Right forelimb (tissue), 1 donor: Measurements from ENCODE around the gene MBP.
"Not testable (repeated sequence)": the region's sequence is repeated elsewhere in the genome, so short reads cannot be mapped to it uniquely, and the experiment has no call there.

Experiments used
- DNase-seq: peaks from one replicate; pipeline ENCODE4 v3.0.0-alpha.2; 2018

The MBP gene

DNA sequence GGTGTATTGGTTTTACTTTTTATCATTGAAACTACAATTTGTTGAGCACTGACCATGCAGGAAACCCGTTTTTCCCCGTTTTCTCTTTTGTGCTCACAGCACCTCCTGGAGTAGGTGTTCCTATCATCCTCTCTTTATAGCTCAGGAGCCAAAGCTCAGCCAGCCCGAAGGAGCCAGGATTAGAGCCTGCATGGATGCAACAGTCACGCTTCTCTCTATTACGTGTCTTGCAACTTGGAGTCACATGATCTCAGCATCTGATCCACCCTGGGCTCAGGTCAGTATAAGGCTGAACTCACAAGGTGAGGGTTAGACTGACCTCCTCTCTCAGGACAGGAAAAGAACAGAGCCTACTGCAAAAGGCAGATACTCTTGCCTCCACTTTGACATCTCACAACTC lies 150.5 kb downstream of the MBP start:
- no peak for DNase-seq

DNA sequence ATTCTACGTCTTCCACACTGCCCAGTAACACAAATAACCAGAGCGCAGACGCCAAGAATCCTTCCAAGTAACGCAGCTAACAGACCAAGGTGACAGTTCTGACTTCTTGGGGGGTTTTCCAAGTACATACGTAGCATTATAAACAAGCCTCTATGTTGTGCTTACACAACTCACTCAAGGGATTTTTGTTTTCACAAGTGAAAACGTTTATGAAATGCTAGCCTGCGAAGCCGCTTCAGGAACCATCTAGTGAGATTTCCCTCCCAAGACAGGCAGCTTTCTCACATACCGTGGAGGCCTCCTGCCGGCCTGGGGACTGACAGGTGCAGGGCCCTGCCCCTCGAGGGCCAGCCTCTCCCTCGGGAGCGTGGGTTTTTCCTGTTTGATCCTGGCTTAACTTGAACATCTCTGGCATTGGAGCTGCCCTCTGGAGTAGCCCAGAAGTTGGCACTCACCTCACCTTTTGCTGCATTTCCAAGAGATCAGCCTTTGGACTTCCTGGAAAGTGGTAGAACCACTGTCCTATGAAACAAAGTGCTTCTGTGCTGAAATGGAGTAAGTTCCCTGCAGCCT lies 151.1 kb downstream of the MBP start:
- no peak for DNase-seq

DNA sequence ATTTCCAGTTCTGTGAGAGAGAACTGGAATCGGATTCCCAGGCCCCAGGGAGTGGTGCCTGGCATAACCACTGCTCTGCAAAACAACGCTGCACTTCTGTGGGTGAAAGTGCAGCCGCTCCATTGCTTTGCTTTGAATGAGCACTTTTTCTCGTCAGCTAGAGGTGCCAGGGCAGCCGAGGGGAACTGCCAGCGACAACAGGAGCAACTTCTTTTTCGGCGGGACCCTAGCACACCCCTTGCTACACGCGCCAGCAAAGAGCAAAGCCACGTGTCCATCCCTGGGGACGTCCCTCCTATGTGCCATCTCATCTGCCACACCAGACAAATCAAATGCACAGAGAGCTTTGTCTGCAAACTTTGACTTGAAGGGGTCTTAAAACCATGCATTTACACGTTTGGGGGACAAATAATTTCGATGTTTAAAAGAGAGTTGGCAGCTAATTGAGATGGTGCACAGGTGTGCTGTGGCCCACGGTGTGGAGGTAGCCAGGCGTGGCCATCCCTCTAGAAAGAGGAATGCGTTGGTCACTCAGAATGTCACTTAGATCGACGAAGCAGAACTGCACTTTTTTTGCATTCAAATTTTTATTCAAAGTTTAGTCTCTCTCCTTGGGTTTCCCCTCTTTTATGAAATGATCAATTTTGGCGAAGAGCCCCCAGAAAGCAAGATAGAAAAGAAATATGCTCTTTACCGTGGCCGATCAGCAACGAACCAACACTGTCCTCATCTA lies 151.8 kb downstream of the MBP start:
- no peak for DNase-seq

DNA sequence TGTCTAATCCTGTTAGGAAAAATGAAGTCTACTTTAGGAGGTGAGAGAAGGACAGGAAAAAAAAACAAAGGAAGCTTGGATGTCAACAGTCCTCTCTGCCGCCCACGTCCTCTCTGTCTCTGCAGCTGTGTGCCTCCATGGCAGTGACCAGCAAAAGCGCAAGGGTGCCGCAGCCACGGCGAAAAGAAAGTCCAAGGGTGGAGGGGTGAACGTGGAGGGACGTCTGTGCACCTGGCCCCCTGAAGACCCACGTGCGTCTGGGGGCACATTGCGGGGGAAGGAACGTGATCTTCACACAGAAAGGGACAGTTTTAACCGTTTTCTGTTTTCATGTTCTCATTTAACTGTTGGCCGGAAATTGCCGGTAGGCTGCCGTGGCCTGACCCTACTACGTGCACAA lies 152.7 kb downstream of the MBP start:
- no peak for DNase-seq

DNA sequence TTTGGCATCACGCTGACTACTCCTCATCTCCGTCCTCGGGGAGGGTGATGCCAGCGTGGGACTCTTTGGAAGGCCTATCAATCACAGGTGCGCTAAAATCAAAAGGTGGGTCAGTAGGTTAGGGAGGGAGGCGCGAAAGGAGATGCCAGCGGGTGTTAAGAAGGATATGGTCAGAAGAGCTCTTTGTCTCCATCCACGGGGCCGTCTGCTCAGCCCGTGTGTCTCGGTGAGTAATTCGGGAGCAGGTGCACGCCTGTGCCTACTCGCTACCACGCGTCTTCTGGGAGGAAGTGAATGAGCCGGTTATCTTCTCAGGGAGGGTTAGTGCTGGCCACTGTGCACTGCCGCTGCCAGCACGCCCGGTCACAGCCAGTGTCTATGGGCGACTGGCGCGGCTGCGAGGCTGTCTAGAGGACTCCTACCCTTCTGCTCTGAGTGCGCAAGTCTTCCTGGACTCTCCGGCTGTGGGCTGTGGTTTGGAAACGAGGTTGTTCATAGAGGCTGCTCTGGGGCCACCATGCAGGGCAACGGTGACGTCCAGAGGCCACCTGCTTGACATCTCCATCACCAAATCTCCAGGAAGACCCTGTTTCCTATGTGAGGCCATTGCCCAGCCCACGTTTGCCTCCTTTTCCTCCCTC lies 153.4 kb downstream of the MBP start:
- no peak for DNase-seq

DNA sequence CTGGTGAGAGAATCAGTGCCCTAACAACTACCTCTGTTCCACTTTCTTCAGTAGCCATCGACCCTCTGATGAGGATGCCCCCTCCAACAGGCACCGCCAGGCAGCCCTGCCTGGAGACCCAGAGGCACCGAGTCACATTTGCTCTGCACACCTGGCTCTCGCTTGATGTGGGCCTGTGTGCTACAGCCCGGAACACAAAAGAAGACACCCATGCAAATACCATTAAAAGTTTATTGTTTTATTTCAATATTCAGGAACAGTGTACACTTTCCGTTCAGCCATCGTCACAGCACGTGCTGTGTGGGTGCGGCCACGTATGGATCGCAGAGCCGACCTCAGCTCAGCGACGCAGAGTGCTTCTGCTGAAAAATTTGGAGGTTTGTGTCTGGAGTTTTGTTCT lies 154.0 kb downstream of the MBP start:
- no peak for DNase-seq

DNA sequence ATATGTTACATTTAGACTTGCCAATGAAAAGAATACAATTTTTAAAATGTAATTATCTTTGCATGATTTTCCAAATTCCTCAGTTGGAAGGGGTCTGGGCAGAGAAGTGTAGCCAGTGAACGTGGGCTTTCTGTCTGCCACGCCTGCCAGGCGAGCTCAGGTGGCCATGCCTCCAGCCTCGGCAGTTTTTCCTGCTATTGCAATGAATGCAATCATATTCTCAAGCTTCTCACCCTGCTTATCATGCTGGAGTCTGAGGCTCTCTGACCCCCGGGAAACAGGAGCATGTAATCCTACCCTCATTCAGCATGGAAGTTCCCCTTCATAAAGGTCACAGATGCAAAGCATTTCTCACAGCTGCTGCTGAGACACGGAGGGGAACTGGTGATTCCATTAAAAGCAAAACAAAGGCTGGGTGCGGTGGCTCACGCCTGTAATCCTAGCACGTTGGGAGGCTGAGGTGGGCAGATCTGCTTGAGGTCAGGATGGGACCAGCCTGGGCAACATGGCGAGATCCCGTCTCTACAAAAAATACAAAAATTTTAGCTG lies 154.8 kb downstream of the MBP start:
- DNase-seq = no peak

DNA sequence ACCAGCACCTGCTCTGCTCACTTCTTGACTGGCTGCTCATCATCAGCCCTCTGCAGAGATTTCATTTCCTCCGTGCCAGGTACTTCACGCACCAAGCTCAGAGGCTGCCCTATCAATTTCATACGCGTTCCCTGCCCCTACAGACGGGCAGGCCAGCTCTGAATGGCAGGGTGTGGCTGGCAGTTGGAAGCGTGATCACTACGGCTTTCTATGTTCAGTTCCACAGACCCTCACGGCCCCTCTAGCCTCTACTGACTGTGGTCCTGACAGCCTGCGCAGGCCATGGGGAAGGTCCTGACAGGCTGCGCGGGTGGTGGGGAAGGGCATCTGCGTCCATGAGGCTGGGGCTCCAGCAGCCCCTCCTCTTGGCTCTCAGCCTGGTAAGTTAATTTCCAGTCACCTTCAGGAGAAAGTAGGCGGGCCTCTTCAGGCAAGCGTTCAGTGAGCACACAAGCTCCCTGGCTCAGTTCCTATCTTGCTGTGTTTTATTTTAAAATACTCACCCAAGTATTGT lies 155.4 kb downstream of the MBP start:
- no peak for DNase-seq

DNA sequence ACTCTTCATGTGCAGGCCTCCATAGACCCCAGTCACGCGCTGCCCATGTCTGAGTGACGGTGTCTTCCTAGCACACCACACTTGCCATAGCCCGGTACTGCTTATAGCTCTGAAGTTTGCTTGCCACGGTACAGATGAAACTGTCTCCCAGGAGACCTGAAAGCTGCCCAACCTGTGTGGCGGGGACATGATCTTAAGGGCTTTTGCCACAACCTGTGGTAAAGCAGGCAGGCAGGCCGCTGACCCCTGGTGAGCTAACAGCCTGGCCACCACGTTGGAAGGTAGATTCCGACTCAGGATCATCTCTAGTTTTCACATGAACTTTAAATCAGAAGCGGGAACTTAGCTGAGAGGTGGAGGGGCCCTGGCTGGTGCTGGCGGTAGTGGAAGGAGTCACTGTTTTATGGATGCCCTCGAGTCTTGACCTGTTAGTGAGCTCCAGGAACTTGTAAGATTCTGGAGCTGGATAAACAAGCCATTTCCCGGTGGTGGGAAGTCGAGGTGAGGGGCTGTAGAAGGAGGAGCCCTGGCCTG lies 156.9 kb downstream of the MBP start:
- no peak for DNase-seq

DNA sequence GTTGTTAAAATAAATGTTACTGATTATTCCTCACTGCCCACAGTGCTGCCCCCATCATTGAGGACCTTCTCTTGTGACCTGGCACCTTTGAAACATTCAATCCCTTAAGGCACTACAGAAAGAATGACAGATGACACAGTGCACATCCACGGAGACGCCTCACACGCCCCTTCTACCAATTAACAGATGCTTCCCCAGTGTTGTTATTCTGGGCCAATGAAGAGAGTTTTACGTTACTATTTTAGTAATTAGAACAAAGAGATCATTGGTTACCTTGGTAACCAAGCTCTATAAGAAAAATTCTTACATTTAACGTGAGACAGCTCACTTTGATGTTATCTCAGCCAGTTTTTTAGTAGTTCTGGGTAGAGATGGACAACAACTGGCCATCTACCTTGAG lies 158.2 kb downstream of the MBP start:
- DNase-seq = no peak

DNA sequence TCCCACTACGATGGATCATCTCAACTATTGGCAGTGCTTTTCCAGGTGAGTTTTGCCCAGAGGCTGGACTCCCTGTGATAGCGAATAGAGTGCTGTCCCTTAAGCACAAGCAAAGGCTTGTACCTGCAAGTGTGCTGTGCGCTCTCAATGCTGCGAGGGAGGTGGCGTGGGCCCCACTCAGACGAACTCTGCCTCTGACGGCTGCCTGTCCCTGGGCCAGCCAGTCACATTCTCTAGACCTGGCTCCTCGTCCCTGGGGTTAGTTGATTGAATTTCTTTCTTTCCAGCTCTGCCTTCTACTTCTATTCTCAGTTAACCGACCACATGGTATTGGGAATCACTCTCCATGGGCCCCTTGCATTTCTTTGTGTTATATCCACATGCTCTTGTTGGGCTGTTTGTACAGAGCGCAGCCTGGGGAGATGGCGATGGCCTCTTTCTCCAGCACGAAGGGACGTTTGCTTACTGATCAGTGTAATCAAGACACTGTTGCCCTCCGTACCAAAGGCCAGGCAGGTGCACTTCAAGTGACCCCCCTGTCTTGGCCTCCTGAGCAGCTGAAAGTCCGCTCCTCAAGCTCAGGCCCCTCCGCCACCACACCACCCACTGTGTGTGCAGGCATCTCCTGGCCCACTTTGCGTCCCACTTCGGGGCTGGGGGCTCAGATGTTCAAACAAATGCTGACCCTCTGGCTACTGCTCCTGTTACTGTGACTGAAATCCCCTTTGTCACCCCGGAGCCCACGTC lies 158.9 kb downstream of the MBP start:
- no peak for DNase-seq

DNA sequence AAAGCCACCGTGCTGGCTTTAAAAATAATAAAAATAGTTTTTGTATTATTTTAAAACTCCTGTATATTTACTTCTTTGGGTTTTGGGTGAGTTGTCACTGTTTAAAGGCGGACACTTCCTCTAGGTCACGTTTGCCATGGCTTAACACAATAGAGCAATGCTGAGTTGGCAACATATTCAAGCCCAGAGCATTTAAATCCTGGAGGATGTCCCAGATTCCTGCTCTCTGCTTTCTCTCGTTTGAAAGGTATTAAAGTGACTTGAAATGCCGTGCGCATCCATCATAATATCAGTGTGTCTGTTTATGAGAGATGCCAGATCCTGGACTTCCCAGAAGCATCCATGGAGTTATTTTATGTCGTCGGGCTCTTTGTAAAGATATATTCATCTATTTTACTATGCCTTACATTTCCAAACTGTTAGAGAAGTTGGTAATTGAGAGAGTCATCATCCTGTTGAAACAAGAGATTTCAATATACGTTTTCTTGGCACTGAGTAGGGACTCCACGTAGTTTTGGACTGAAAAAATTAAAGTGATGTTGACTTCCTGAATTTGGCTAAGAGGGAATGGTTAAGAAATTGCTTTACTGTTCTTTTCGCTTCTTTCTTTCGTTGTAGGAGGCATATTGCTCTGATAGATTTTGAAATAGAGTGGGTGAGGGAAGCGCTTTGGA lies 159.6 kb downstream of the MBP start:
- no peak for DNase-seq

DNA sequence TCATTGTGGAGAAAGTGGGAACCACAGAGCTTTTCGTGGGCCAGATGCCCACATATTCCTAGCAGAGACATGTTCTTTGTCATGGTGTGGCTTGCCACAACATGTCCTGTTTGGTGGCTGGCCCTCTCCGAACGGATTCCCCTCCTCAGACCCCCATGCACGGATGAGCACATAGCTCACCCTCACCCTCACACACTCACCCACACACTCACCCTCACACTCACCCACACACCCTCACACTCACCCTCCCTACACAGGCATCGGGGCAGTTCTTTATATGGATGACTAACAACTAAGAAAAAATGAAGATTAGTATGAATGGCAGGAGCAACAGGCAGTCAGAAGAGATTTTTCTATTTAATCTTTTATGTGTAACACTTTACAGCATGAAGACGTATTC lies 160.3 kb downstream of the MBP start:
- DNase-seq = no peak

DNA sequence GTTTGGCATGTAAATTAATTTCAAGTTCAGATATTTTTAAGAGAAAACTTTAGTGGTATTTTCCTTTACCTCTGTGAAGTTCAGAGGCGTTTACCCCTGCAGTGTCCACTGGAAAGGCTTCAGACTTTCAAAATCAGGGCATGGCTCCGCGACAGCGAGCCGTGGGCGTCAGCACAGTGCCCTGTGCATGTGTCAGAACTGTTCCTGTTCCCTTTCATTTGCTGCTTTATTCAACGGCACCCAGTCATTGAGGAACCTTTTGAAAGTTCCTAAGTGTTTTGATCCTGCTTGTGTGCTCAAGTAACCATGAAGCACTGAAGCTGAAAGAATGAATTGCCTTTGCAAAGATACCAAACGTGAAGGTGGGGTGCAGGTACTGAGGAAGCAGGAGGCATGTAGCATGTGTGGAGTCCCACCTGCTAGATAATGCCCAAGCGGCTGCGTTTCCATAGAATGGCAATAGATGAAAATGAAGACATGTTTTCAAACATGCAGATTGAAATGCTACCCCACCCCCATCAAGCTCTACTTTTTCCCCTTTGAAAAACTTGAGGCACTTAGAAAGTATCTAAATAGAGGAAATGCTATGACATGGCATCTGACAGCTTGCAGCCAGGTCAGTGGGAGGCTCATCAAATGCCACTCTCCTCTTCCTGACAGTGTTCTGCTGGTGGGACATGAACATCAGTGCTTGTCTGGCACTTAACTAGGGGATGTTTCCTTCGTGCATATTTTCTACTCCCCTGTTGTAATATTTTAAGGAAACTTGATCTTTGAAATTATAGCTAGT lies 161.6 kb downstream of the MBP start:
- no peak for DNase-seq

DNA sequence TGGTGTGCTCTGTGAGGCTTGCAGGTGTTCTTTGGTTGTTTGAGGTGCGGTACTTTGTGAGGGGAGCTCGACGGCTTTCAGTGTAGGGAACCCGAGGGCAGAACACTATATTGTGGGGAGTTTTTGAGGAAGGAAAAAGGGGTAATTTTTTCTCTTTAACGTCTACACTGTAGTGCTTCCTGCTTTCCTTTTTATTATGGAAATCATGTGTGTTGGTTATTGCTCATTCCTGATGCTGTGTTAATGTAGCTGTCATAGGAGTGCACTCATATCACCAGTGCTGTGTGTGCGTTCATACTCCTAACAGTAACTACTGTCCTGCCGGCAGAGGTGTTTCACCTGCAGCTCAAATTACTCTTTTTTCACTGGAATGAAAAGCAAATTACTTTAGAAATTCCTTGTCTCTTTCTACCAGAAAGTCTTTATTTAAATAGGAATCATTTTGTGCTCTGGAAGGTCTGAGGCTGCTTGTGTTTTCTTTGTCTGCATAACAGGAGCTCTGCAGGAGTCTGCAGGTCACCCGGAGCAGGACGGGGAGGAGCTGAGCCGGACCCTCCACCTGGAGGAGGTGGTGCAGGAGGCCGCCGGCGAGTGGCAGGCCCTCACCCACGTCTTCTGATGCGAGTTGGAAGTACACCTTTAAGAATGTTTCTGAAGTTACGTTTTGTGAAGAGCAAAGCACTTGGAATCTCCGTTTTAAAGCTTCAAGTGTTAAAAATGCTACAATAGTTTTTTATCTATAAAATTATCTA lies 164.7 kb downstream of the MBP start:
- no peak for DNase-seq

DNA sequence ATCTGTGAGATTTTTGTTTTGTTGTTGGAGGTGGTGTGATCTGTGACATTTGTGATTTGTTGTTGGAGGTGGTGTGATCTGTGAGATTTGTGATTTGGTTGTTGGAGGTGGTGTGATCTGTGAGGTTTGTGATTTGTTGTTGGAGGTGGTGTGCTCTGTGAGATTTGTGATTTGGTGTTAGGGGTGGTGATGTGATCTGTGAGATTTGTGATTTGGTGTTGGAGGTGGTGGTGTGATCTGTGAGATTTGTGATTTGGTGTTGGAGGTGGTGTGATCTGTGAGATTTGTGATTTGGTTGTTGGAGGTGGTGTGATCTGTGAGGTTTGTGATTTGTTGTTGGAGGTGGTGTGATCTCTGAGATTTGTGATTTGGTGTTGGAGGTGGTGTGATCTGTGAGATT lies 165.3 kb downstream of the MBP start:
- DNase-seq = not testable (repeated sequence)

DNA sequence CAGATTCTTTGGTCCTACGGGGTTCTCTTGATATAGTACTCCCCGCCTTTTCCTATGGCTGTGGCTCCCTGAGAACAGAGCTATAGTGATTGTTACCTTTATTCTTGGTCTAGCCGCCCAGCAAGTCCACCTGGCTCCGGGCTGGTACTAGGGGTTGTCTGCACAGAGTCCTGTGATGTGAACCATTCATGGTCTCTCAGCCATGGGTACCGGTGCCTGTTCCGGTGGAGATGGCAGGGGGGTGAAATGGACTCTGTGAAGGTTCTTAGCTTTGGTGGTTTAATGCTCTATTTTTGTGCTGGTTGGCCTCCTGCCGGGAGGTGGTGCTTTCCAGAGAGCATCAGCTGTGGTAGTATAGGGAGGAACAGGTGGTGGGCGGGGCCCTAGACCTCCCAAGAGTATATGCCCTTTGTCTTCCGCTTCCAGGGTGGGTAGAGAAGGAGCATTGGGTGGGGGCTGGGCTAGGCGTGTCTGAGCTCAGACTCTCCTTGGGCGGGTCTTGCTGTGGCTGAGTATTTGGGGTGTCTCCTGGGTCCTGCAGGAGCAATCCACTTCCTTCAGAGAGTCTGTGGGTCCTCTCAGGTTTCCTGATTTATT lies 166.9 kb downstream of the MBP start:
- not testable (repeated sequence) for DNase-seq

DNA sequence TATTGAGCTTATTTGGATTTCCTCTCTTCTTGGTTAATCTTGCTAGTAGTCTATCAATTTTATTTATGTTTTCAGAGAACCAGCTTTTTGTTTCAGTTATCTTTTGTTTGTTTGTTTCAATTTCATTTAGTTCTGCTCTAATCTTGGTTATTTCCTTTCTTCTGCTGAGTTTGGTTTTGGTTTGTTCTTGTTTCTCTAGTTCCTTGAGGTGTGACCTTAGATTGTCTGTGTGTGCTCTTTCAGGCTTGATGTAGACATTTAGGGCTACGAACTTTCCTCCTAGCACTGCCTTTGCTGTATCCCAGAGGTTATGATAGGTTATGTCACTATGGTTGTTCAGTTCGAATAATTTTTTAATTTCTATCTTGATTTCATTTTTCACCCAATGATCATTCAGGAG lies 168.6 kb downstream of the MBP start:
- no peak for DNase-seq

DNA sequence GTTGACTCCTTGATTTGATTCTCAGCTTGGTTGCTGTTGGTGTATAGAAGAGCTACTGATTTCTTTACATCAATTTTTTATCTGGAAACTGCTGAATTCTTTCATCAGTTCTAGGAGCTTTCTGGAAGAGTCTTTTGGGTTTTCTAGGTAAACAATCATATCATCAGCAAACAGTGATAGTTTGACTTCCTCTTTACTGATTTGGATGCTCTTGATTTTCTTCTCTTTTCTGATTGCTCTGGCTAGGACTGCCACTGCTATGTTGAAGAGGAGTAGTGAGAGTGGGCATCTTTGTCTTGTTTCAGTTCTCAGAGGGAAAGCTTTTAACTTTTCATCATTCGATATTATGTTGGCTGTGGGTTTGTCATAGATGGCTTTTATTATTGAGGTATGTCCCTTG lies 169.7 kb downstream of the MBP start:
- DNase-seq = no peak

DNA sequence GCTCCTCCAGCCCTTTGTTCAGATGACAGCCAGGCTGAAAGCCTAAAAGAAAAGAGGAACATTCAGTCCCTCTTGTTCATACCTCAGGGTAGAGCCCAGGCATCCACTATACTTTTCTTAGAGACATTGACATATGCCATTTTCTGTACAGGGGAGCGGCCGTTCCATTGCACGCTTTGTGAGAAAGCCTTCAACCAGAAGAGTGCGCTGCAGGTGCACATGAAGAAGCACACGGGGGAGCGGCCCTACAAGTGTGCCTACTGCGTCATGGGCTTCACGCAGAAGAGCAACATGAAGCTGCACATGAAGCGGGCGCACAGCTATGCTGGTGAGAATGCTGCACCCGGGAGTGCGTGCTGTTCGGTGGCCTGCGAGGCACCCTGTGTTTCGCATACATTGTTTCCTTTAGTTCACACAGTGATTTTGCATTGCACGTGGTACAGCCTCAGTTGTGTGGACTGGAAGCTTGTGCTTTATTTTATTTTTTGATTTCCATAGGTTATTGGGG lies 172.0 kb downstream of the MBP start:
- no peak for DNase-seq
